ENCODE results near the gene OGFOD3.

Gene OGFOD3

DNA sequence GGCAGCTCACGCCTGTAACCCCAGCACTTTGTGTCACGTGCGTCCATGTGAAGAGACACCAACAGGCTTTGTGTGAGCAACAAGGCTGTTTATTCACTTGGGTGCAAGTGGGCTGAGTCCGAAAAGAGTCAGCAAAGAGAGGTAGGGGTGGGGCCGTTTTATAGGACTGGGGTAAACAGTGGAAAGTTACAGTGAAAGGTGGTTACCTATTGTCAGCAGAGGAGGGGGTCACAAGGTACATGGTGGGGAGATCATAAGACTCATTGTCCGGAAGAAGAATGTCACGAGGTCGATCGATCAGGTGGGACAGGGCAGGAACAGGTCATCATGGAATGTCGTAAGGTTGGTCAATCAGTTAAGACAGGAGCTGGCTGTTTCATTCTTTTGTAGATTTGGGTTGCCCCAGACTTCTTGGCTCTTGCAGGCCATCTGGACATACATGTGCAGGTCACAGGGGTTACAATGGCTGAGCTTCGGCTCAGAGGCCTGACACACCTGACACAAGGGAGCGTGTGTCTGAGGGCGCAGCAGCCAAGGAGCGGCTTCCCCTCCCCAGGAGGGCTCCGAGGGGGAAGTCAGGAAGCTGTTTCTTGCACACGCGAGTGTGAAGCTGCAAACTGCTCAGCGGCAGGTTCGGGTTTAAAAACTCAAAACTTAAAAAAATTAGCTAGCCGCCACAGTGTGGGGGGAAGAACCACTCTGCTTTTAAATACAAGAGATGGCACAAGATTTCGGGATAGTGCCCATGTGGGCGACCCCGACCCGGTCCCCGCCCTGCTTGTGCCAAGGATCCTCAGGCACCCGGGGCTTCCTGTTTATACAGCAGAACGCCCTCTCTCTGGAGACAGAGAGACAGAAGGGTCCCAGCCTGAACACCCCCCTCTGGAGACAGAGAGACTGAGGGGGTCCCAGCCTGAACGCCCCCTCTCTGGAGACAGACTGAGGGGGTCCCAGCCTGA, 71.8 kb downstream of the OGFOD3 start:
- in situ Hi-C loops (cut with MboI; ENCODE audit: low sequenced_read_pairs, unreplicated experiment) = no loop called here
- no peak for DNase-seq (ENCODE audit: low spot score)

DNA sequence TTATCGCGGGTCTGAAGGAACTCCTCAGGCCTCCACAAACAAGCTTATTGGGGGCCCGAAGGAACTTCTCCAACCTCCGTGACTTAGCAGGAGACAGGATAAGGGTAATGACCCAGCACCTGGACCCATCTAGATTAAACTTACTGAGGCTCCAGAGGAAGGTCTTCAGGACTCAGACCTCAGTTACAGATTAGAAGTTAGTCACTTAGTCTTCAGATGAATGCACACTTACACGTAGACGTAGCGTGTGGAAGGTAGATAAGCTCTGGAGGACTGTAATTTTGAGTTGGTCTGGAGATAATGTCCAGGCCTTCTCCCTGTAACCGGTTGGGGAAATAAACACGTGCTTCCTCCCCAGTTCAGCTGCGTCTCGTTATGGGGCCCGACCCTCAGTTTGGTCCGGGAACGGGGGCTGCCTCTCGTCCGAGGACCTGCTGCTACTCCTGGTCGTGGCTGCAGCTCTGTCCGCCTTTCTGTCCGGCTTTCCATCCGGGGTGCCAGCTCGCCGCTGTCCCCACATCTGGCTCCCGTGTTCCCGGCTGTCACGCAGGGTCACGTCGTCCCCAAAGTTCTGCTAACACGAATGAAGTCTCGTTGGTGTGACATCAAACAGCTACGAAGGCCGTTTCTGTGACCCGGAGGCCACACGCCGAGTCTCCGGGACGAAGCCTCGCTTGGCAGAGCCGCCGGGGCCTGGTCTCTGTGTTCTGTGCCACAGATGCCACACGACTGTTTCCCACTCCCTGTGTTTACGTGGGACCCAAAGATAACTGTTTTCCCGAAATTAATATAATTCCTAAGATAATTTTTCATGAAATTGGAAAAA, 73.0 kb downstream of the OGFOD3 start:
- in situ Hi-C loops (cut with MboI; ENCODE audit: low sequenced_read_pairs, unreplicated experiment) = no loop called here
- TF ChIP-seq, protein P1, sequence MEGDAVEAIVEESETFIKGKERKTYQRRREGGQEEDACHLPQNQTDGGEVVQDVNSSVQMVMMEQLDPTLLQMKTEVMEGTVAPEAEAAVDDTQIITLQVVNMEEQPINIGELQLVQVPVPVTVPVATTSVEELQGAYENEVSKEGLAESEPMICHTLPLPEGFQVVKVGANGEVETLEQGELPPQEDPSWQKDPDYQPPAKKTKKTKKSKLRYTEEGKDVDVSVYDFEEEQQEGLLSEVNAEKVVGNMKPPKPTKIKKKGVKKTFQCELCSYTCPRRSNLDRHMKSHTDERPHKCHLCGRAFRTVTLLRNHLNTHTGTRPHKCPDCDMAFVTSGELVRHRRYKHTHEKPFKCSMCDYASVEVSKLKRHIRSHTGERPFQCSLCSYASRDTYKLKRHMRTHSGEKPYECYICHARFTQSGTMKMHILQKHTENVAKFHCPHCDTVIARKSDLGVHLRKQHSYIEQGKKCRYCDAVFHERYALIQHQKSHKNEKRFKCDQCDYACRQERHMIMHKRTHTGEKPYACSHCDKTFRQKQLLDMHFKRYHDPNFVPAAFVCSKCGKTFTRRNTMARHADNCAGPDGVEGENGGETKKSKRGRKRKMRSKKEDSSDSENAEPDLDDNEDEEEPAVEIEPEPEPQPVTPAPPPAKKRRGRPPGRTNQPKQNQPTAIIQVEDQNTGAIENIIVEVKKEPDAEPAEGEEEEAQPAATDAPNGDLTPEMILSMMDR (IDR thresholded peaks at IDR 0.05; ENCODE audit: borderline replicate concordance, control extremely low read depth, extremely low read depth, insufficient read depth, missing control alignments) = no peak
- no peak for DNase-seq (ENCODE audit: low spot score)

More for the DNA sequence above, 71.8 kb downstream of the OGFOD3 start:
- TF ChIP-seq, protein P1 (IDR thresholded peaks at IDR 0.05; ENCODE audit: borderline replicate concordance, control extremely low read depth, extremely low read depth, insufficient read depth, missing control alignments) = no peak

DNA sequence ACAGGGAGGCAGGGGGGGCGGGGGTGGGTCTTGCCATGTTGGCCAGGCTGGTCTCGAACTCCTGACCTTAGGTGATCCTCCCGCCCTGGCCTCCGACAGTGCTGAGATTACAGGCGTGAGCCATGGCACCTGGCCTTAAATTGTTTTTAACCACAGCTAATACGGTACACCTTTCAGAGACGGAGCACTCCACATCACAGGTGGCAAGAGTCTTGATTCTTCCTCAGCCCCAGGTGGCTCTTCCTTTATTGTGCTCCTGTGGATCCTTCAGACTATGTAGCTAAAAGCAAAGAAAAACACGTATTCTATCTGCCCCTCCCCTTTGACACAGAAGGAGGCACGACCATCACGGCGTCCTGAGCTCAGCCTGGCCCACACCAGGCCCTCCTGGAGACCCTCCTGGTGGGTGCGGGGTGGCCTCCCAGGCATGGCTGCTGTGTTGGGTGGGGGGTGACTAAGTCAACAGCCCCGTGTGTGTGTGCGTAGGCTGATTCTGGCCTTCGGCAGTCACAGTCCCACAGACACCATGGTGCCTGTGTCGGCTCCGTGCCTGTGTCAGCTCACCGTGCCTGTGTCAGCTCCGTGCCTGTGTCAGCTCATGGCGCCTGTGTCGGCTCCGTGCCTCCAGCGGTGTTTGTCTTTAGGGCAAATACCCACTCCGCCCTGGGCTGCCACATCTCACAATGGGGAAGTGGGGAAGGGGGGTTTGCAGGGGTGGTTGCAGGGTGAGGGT, 74.0 kb downstream of the OGFOD3 start:
- TF ChIP-seq, protein P1 (IDR thresholded peaks at IDR 0.05; ENCODE audit: borderline replicate concordance, control extremely low read depth, extremely low read depth, insufficient read depth, missing control alignments) = no peak
- no peak for DNase-seq (ENCODE audit: low spot score)
- in situ Hi-C loops (cut with MboI; ENCODE audit: low sequenced_read_pairs, unreplicated experiment) = no loop called here

DNA sequence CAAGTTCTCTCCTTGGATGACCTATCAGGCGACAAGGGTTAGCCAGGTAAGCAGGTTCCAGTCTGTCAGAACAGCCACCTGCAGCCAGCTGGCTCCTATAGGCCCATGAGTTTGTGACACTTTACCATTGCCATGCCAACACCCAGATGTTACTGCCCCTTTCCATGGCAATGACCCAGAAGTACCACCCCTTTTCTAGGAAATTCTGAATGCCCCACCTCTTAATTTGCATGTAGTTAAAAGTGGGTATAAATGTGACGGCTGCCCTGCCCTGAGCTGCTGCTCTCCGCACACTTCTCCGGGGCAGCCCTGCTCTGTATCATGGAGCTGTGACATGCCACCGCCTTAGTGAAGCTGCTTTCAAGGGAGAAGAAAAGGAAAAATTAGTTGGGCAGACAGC, 74.8 kb downstream of the OGFOD3 start:
- TF ChIP-seq, protein P1 (IDR thresholded peaks at IDR 0.05; ENCODE audit: borderline replicate concordance, control extremely low read depth, extremely low read depth, insufficient read depth, missing control alignments) = no peak
- in situ Hi-C loops (cut with MboI; ENCODE audit: low sequenced_read_pairs, unreplicated experiment) = no loop called here
- DNase-seq (ENCODE audit: low spot score) = no peak

DNA sequence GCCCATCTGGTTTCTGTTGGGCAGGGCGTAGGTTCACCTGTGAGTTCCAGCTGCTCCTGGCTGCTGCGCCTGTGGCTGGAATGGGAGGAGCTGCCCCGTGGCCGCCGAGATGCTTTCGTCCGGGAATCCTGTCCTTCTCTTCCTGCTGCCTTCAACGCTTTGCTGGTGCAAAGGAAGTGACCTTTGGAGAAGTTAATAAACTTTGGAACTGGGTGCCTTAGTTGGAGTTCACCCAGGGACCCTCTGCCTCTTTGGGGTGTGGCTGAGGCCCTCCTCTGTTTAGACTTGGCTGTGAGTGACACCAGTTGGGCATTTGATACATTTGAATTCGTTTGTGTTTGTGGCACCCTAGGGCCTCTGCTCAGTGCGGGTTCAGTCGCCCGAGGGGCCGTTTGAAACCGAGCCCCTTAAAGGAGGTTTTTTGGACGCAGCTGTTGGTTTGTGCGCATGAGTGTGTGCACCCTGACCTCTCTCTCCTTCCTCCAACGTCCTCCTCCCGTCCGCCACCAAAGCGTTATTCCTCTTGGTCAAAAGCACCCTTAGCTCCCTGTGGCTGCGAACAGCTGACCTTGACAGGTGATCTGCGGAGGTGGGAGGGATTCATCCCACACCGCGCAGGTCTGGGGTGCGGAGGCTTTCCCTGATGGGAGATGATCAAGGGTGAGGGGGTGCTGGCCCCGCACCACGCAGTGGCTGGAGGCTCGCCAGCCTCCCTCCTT, 75.9 kb downstream of the OGFOD3 start:
- in situ Hi-C loops (cut with MboI; ENCODE audit: low sequenced_read_pairs, unreplicated experiment) = no loop called here
- TF ChIP-seq, protein P1 (IDR thresholded peaks at IDR 0.05; ENCODE audit: borderline replicate concordance, control extremely low read depth, extremely low read depth, insufficient read depth, missing control alignments) = no peak
- no peak for DNase-seq (ENCODE audit: low spot score)
